ENCODE results near the gene FBXW5. TPM values are rescaled to one million over a fixed set of nuclear protein-coding genes. Genes with fewer than 3 reads are reported as not detected.

FBXW5 gene
- total RNA-seq, 1 experiment from 2014 or later: 70.5 TPM

- POLR2A ChIA-PET: no interaction called here
- H3K9me3 Mint-ChIP-seq: no peaks in the 10 kb centered on the region
- CTCF ChIA-PET: interaction anchor here (0.6 to 8.7 kb wide), 5 partner anchors 27 to 117 kb away, joined by 3 to 151 read pairs (median 8); partner anchors contain the start of gene NPDC1
- no peak for TF ChIP-seq E2F1 (CRISPR knock-in tag; IDR thresholded peaks at IDR 0.05)
- TF ChIP-seq ZNF219 (CRISPR knock-in tag; IDR thresholded peaks at IDR 0.05; ENCODE audit: borderline replicate concordance): no peak
- no peak for TF ChIP-seq NFYB (CRISPR knock-in tag; conservative IDR thresholded peaks at IDR 0.05; ENCODE audit: low read depth)
- TF ChIP-seq GABPB1 (CRISPR knock-in tag; IDR thresholded peaks at IDR 0.05): no peak
- no peak for TF ChIP-seq ZNF423 (CRISPR knock-in tag; IDR thresholded peaks at IDR 0.05)
- TF ChIP-seq ERG (CRISPR knock-in tag; IDR thresholded peaks at IDR 0.05): no peak
- TF ChIP-seq RORB (CRISPR knock-in tag; IDR thresholded peaks at IDR 0.05): no peak
- TF ChIP-seq ZNF121 (CRISPR knock-in tag; IDR thresholded peaks at IDR 0.05): no peak
- TF ChIP-seq NR3C1 (CRISPR knock-in tag; conservative IDR thresholded peaks at IDR 0.05; ENCODE audit: low read depth): no peak
- TF ChIP-seq CDX4 (CRISPR knock-in tag; IDR thresholded peaks at IDR 0.05; ENCODE audit: borderline replicate concordance): no peak
- TF ChIP-seq TP53 (CRISPR knock-in tag; IDR thresholded peaks at IDR 0.05): no peak
- TF ChIP-seq SMAD3 (CRISPR knock-in tag; IDR thresholded peaks at IDR 0.05; ENCODE audit: borderline replicate concordance): no peak
- TF ChIP-seq CREM (CRISPR knock-in tag; IDR thresholded peaks at IDR 0.05): no peak
- no peak for TF ChIP-seq ZNF317 (CRISPR knock-in tag; IDR thresholded peaks at IDR 0.05; ENCODE audit: borderline replicate concordance, low read depth)
- TF ChIP-seq OVOL2 (CRISPR knock-in tag; IDR thresholded peaks at IDR 0.05; ENCODE audit: borderline replicate concordance): no peak
- no peak overlapping the region for H3K27ac Mint-ChIP-seq
- H3K4me3 Mint-ChIP-seq: peak overlapping the region; percentile 72
- H3K36me3 Mint-ChIP-seq: no peaks in the 10 kb centered on the region
- DNase-seq (ENCODE audit: low spot score): no peak
- peaks cover 7% of the 10 kb centered on the region for H3K4me1 Mint-ChIP-seq
- H3K27me3 Mint-ChIP-seq (ENCODE audit: low read depth): no peaks in the 10 kb centered on the region
- ATAC-seq: no peak
Observed at GRCh38 chr9:136950656-136951276, 6.2 kb upstream of the FBXW5 start.

GRCh38 chr9:136949817-136950655, 5.5 kb upstream of the FBXW5 start:
- no peak overlapping the region for H3K27ac Mint-ChIP-seq
- peak overlapping the region; percentile 72 for H3K4me3 Mint-ChIP-seq
- no peaks in the 10 kb centered on the region for H3K36me3 Mint-ChIP-seq
- CTCF ChIA-PET: interaction anchor here (1.0 to 8.7 kb wide), 5 partner anchors 25 to 118 kb away, joined by 3 to 151 read pairs (median 14); partner anchors contain the start of genes PAXX and PTGDS
- peaks cover 7% of the 10 kb centered on the region for H3K4me1 Mint-ChIP-seq
- DNase-seq (ENCODE audit: low spot score) (peak; percentile 97), ATAC-seq (peak; percentile 81)
- POLR2A ChIA-PET: no interaction called here
- H3K27me3 Mint-ChIP-seq (ENCODE audit: low read depth): no peaks in the 10 kb centered on the region
- H3K9me3 Mint-ChIP-seq: no peaks in the 10 kb centered on the region
- no peak for TF ChIP-seq AR (CRISPR knock-in tag; IDR thresholded peaks at IDR 0.05)
- no peak for TF ChIP-seq MLX (CRISPR knock-in tag; IDR thresholded peaks at IDR 0.05)
- TF ChIP-seq PREB (CRISPR knock-in tag; IDR thresholded peaks at IDR 0.05; ENCODE audit: borderline replicate concordance): no peak
- no peak for TF ChIP-seq CBFB (CRISPR knock-in tag; IDR thresholded peaks at IDR 0.05; ENCODE audit: low read depth)
- no peak for TF ChIP-seq GTF2I (CRISPR knock-in tag; conservative IDR thresholded peaks at IDR 0.05)
- TF ChIP-seq FOXJ3 (CRISPR knock-in tag; IDR thresholded peaks at IDR 0.05; ENCODE audit: borderline replicate concordance): no peak
- no peak for TF ChIP-seq PRDM15 (CRISPR knock-in tag; IDR thresholded peaks at IDR 0.05)

Data from WTC11 (cell line).